GM12878 (cell line): Measurements from ENCODE around the gene SACM1L. TPM values are rescaled to one million over a fixed set of nuclear protein-coding genes. Genes with fewer than 3 reads are reported as not detected.

Experiments used
- ATAC-seq: fragments of 200-7000 bp; cut with Tn5 transposase; 3 replicates; pipeline ENCODE4 v1.9.1; 2020; ENCODE audit warnings: mild to moderate bottlenecking, moderate library complexity
- BruUV-seq: library from RNA; stranded (reverse); fragments of 400-500 nt; replicated peaks from 2 replicates; lab custom pipeline; 2021; lab: Mats Ljungman, UMichigan
- CTCF ChIA-PET: fragments of 300-600 bp; sonication (Branson Sonifier 250); formaldehyde crosslinking; extraction: SDS; loops from one replicate; lab custom pipeline; 2021; ENCODE audit warnings: inconsistent platforms; lab: Yijun Ruan, JAX
- POLR2A ChIA-PET: fragments of 350-600 bp; formaldehyde crosslinking; extraction: SDS; loops from one replicate; lab custom pipeline; 2021; ENCODE audit warnings: inconsistent platforms; lab: Charles Lee
- RAD21 ChIA-PET: fragments of 300-600 bp; sonication (Branson Sonifier 250); formaldehyde crosslinking; loops from one replicate; lab custom pipeline; 2023; ENCODE audit warnings: antibody characterized with exemption; ENCODE audit not compliant: unreplicated experiment; lab: Charles Lee
- SMC1A ChIA-PET: fragments of 300-600 bp; sonication (Branson Sonifier 250); formaldehyde crosslinking; loops from one replicate; lab custom pipeline; 2023; ENCODE audit not compliant: unreplicated experiment, uncharacterized antibody; lab: Charles Lee
- DNase-seq: peaks from one replicate; pipeline ENCODE4 v3.0.0-alpha.2; 2011; ENCODE audit warnings: low read depth, low spot score
- FAIRE-seq: peaks from 3 replicates; lab custom pipeline; 2011; peaks lifted over from hg19 to GRCh38; lab: Jason Lieb, UNC
- H2AFZ ChIP-seq: 2 replicates; pipeline ENCODE4 v1.6.0; 2011; ENCODE audit warnings: low read depth, low read length, control low read depth; ENCODE audit not compliant: control insufficient read depth
- H3K27ac ChIP-seq: 2 replicates; pipeline ENCODE4 v1.5.1; 2011; ENCODE audit warnings: control low read depth; ENCODE audit not compliant: control insufficient read depth, insufficient read depth
- H3K27me3 ChIP-seq, 2 experiments: replicated peaks in 1 of 2; 2 replicates each; pipeline versions ENCODE4 v1.6.0 to v1.6.1; 2011; ENCODE audit warnings: low read length in 1 of 2; ENCODE audit not compliant: control insufficient read depth in 2 of 2, insufficient read depth in 2 of 2
- H3K36me3 ChIP-seq, 2 experiments: 2 replicates each; pipeline ENCODE4 v1.5.1; 2011; ENCODE audit warnings: low read length in 1 of 2; ENCODE audit not compliant: control insufficient read depth in 2 of 2, insufficient read depth in 2 of 2
- H3K4me1 ChIP-seq: 2 replicates; pipeline ENCODE4 v1.6.1; 2011; ENCODE audit warnings: mild to moderate bottlenecking, low read length, moderate library complexity, mixed read lengths; ENCODE audit not compliant: control insufficient read depth, insufficient read depth
- H3K4me2 ChIP-seq: 2 replicates; pipeline ENCODE4 v1.6.0; 2011; ENCODE audit warnings: control low read depth; ENCODE audit not compliant: control insufficient read depth, insufficient read depth
- H3K4me3 ChIP-seq: fragments of 200-600 bp; sonication (generic); 2 replicates; pipeline ENCODE4 v1.5.1; 2016
- H3K79me2 ChIP-seq: 2 replicates; pipeline ENCODE4 v1.6.0; 2011; ENCODE audit warnings: low read length; ENCODE audit not compliant: control insufficient read depth, insufficient read depth
- H3K9ac ChIP-seq: 2 replicates; pipeline ENCODE4 v1.8.0; 2011; ENCODE audit warnings: low read length, control low read depth, mixed read lengths; ENCODE audit not compliant: control insufficient read depth, insufficient read depth
- H3K9me3 ChIP-seq: replicated peaks from 3 replicates; pipeline ENCODE4 v1.5.1; 2011; ENCODE audit warnings: mild to moderate bottlenecking, low read length; ENCODE audit not compliant: control insufficient read depth, insufficient read depth
- H4K20me1 ChIP-seq: 2 replicates; pipeline ENCODE4 v1.6.0; 2011; ENCODE audit not compliant: control insufficient read depth, insufficient read depth
- WGBS: methylation state at CpG from one replicate; pipeline ENCODE4 v1.1.6; 2016; ENCODE audit warnings: low lambda C conversion rate; ENCODE audit not compliant: insufficient replicate concordance, insufficient coverage; ENCODE audit errors: missing lambda C conversion rate; 5-methylcytosine and 5-hydroxymethylcytosine counted together
- in situ Hi-C: fragments of 300-500 bp; cut with MboI; formaldehyde crosslinking; loops from 9 replicates; pipeline ENCODE4 v1.14.3; 2018; ENCODE audit warnings: mixed read lengths
- intact Hi-C: fragments of 100-400 bp; cut with micrococcal nuclease; formaldehyde crosslinking; loops from one replicate; pipeline ENCODE4 v1.14.2; 2022; ENCODE audit not compliant: unreplicated experiment
- polyA plus RNA-seq, 11 experiments: library from polyadenylated mRNA; depleted of rRNA in 4 of 11; unstranded in 6 of 11; stranded (reverse) in 5 of 11; fragments of >200 nt; fragmentation: Nextera tagmentation in 4 of 11; fragmentation: Illumina TruSeq in 1 of 11; extraction: Ambion mirVana in 4 of 11; extraction: Trizol in 1 of 11; gene quantifications; 1 replicate in 1 of 11; 2 replicates in 10 of 11; pipeline versions ENCODE4 v1.2.1 to v1.2.3, GENCODE V29; 2011 to 2016; ENCODE audit warnings: inconsistent platforms in 2 of 11, missing spikeins in 2 of 11, low read depth in 1 of 11
- total RNA-seq, 4 experiments: library from RNA; depleted of rRNA in 3 of 4; stranded (reverse); fragments of >200 nt in 3 of 4; fragmentation: Illumina TruSeq in 1 of 4; extraction: Trizol in 1 of 4; gene quantifications; 2 replicates each; pipeline versions ENCODE4 v1.2.1 to v1.2.3, GENCODE V29; 2013 to 2021
- TF ChIP-seq, protein P1 (sequence below): fragments of 450-650 bp; IDR thresholded peaks from 2 replicates; pipeline ENCODE4 v1.6.1; 2017; ENCODE audit warnings: antibody characterized with exemption, mild to moderate bottlenecking, moderate library complexity
- TF ChIP-seq, protein P2 (sequence below): IDR thresholded peaks from 2 replicates; pipeline ENCODE4 v1.6.1; 2012; ENCODE audit warnings: low read depth, low read length, improper control_type of control experiment

The SACM1L gene
- total and polyA plus RNA-seq, 10 of the 15 experiments (the other 5 are each of a cell fraction or from before 2014, with no cell fraction given), result 16.5 to 48.3 (median 28.9) TPM

DNA sequence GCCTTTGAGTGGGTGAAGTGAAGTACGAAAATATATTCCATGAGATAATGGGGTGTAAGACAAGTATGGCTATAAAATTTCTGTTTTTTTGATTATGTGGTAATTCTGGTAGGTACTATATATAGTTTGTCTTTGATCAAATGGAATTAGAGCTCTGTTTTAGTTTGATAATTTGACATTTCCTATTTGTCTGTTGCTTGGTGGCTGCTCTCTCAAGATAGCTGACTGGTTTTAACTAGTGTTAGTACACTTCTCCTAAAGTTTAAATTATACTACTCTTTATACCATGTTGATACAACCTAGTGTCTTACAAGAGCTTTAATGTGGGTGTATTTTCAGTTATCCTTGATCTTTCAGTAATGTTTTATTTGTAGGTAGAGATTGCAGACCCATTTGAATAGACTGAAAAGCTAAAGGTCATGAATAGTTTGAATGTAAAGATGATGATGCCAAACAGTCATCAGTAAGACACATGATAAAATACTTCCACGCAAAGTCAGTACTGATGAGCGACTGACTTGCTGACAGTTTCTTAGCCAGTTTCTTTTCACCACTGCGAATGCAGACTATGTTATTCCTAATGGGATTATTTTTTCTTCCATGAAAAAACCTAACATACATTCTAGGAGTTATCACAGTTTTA, 15.2 kb downstream of the SACM1L start:
- Histone ChIP-seq H3K9me3 (no peaks in the 10 kb centered on the region), H3K27me3 (no peaks in the 10 kb centered on the region), H2AFZ (no peak overlapping the region), H3K4me3 (no peak overlapping the region), H3K9ac (no peak overlapping the region), H3K4me2 (no peak overlapping the region), H4K20me1 (no peaks in the 10 kb centered on the region), H3K27ac (no peak overlapping the region), H3K36me3 (peaks cover 6 to 14% of the 10 kb centered on the region in 2 experiments), H3K4me1 (no peaks in the 10 kb centered on the region), H3K79me2 (peaks cover 16% of the 10 kb centered on the region)
- RAD21 ChIA-PET, result interaction anchor here (0.8 to 1.6 kb wide), 6 partner anchors 10 to 375 kb away, joined by 3 to 7 read pairs (median 4); no protein-coding TSS in a partner anchor
- BruUV-seq, result no TSS peak
- CTCF ChIA-PET, result interaction anchor here (0.8 to 4.7 kb wide), 13 partner anchors 11 to 372 kb away, joined by 3 to 30 read pairs (median 6); partner anchors contain the start of gene SACM1L
- DNase-seq (no peak), FAIRE-seq (no peak), ATAC-seq (no peak)
- POLR2A ChIA-PET, result interaction anchor here (0.5 to 3.1 kb wide), 7 partner anchors 9 to 249 kb away, joined by 3 to 10 read pairs (median 5); no protein-coding TSS in a partner anchor
- SMC1A ChIA-PET, result interaction anchor here (0.5 to 3.6 kb wide), 20 partner anchors 10 to 225 kb away, joined by 3 to 35 read pairs (median 3); partner anchors contain the start of gene SACM1L
- WGBS, result 99% methylated on average over 4 of the region's 4 CpGs
- TF ChIP-seq, protein P1, sequence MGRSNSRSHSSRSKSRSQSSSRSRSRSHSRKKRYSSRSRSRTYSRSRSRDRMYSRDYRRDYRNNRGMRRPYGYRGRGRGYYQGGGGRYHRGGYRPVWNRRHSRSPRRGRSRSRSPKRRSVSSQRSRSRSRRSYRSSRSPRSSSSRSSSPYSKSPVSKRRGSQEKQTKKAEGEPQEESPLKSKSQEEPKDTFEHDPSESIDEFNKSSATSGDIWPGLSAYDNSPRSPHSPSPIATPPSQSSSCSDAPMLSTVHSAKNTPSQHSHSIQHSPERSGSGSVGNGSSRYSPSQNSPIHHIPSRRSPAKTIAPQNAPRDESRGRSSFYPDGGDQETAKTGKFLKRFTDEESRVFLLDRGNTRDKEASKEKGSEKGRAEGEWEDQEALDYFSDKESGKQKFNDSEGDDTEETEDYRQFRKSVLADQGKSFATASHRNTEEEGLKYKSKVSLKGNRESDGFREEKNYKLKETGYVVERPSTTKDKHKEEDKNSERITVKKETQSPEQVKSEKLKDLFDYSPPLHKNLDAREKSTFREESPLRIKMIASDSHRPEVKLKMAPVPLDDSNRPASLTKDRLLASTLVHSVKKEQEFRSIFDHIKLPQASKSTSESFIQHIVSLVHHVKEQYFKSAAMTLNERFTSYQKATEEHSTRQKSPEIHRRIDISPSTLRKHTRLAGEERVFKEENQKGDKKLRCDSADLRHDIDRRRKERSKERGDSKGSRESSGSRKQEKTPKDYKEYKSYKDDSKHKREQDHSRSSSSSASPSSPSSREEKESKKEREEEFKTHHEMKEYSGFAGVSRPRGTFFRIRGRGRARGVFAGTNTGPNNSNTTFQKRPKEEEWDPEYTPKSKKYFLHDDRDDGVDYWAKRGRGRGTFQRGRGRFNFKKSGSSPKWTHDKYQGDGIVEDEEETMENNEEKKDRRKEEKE, result no peak
- TF ChIP-seq, protein P2, sequence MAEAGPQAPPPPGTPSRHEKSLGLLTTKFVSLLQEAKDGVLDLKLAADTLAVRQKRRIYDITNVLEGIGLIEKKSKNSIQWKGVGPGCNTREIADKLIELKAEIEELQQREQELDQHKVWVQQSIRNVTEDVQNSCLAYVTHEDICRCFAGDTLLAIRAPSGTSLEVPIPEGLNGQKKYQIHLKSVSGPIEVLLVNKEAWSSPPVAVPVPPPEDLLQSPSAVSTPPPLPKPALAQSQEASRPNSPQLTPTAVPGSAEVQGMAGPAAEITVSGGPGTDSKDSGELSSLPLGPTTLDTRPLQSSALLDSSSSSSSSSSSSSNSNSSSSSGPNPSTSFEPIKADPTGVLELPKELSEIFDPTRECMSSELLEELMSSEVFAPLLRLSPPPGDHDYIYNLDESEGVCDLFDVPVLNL, result no peak
- in situ Hi-C loops, result no loop called here
- intact Hi-C loops, result no loop called here
